Measurements from ENCODE around the gene MED28. TPM values are rescaled to one million over a fixed set of nuclear protein-coding genes. Genes with fewer than 3 reads are reported as not detected.
A peak's percentile ranks its signal among the peaks of the same experiment; 100 is the strongest.

The MED28 gene
- total RNA-seq, 1 experiment from 2014 or later, result 106 TPM

DNA sequence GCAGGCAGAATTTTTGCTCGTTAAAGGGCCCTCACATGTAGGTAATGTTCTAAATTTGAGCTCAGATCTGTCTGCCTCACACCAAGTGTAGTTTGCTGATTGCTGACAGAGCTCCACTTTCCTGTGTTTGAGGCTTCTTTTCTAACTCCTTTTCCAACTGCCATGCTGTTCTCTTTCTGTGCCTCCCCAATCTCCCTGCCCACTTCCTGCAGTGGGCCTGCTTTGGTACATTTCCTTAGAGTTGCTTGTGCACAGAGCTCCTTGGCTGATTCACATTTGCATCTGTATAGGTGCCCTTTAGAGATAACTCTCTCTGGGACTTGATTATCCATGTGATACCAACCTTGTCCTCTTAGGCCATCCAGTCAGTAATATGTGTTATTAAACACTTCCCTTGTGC, 4.5 kb downstream of the MED28 start:
- ChIA-PET POLR2A (no interaction called here), CTCF (no interaction called here)
- H3K4me1 Mint-ChIP-seq, result peaks cover 20% of the 10 kb centered on the region
- H3K27ac Mint-ChIP-seq, result peak overlapping the region; percentile 61
- no peaks in the 10 kb centered on the region for H3K9me3 Mint-ChIP-seq
- H3K4me3 Mint-ChIP-seq, result no peak overlapping the region
- DNase-seq (ENCODE audit: low spot score) (no peak), ATAC-seq (no peak)
- peaks cover 56% of the 10 kb centered on the region for H3K36me3 Mint-ChIP-seq
- TF ChIP-seq MXD4 (CRISPR knock-in tag; IDR thresholded peaks at IDR 0.05; ENCODE audit: borderline replicate concordance) (no peak), EMX1 (CRISPR knock-in tag; IDR thresholded peaks at IDR 0.05) (no peak)
- H3K27me3 Mint-ChIP-seq (ENCODE audit: low read depth), result no peaks in the 10 kb centered on the region

DNA sequence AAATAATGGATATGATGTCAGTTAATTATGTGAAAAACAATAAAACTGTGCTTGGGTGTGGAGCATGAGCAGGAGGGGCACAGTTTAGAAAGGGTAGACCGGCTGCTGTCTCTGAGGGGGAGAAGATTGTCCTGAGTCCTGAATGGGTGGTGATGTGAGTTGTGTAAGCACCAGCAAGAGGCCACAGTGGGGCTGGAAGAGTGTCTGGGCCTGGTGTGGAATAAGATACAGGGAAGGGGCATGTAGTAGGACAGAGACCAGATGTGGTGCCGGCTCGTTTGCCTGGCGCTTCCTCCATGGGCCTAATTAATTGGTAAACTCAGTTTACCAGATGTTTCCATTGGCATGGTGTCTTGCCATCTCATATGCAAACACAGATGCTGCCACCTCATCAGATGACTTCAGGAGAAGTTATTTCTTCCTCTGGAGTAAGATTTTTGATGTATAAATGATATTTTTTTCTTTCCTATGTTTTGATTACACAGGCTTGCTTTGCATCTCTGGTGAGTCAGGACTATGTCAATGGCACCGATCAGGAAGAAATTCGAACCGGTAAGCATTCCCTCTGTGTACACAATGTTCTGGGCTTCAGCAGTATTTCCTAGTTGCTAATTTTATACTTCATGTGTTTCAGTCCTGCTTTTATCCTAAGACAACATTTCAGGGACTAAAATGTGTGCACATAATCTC, 5.1 kb downstream of the MED28 start:
- CTCF ChIA-PET, result no interaction called here
- POLR2A ChIA-PET, result interaction anchor here (0.6 kb wide), 1 partner anchor 122 kb away, joined by 3 read pairs; no protein-coding TSS in a partner anchor
- no peaks in the 10 kb centered on the region for H3K27me3 Mint-ChIP-seq (ENCODE audit: low read depth)
- H3K4me1 Mint-ChIP-seq, result peaks cover 20% of the 10 kb centered on the region
- H3K36me3 Mint-ChIP-seq, result peaks cover 63% of the 10 kb centered on the region
- TF ChIP-seq TEAD1 (CRISPR knock-in tag; IDR thresholded peaks at IDR 0.05), result no peak
- TF ChIP-seq, protein P1, sequence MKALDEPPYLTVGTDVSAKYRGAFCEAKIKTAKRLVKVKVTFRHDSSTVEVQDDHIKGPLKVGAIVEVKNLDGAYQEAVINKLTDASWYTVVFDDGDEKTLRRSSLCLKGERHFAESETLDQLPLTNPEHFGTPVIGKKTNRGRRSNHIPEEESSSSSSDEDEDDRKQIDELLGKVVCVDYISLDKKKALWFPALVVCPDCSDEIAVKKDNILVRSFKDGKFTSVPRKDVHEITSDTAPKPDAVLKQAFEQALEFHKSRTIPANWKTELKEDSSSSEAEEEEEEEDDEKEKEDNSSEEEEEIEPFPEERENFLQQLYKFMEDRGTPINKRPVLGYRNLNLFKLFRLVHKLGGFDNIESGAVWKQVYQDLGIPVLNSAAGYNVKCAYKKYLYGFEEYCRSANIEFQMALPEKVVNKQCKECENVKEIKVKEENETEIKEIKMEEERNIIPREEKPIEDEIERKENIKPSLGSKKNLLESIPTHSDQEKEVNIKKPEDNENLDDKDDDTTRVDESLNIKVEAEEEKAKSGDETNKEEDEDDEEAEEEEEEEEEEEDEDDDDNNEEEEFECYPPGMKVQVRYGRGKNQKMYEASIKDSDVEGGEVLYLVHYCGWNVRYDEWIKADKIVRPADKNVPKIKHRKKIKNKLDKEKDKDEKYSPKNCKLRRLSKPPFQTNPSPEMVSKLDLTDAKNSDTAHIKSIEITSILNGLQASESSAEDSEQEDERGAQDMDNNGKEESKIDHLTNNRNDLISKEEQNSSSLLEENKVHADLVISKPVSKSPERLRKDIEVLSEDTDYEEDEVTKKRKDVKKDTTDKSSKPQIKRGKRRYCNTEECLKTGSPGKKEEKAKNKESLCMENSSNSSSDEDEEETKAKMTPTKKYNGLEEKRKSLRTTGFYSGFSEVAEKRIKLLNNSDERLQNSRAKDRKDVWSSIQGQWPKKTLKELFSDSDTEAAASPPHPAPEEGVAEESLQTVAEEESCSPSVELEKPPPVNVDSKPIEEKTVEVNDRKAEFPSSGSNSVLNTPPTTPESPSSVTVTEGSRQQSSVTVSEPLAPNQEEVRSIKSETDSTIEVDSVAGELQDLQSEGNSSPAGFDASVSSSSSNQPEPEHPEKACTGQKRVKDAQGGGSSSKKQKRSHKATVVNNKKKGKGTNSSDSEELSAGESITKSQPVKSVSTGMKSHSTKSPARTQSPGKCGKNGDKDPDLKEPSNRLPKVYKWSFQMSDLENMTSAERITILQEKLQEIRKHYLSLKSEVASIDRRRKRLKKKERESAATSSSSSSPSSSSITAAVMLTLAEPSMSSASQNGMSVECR (CRISPR knock-in tag; IDR thresholded peaks at IDR 0.05; ENCODE audit: borderline replicate concordance), result no peak
- TF ChIP-seq NFE2L1 (CRISPR knock-in tag; IDR thresholded peaks at IDR 0.05), result no peak
- TF ChIP-seq, protein P2, sequence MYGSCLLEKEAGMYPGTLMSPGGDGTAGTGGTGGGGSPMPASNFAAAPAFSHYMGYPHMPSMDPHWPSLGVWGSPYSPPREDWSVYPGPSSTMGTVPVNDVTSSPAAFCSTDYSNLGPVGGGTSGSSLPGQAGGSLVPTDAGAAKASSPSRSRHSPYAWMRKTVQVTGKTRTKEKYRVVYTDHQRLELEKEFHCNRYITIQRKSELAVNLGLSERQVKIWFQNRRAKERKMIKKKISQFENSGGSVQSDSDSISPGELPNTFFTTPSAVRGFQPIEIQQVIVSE (CRISPR knock-in tag; IDR thresholded peaks at IDR 0.05; ENCODE audit: borderline replicate concordance), result no peak
- TF ChIP-seq ETV6 (CRISPR knock-in tag; IDR thresholded peaks at IDR 0.05), result no peak
- no peak for TF ChIP-seq CBFB (CRISPR knock-in tag; IDR thresholded peaks at IDR 0.05; ENCODE audit: low read depth)
- no peak for DNase-seq (ENCODE audit: low spot score)
- peak overlapping the region; percentile 61; the same call in 1 of the 2 replicates for H3K27ac Mint-ChIP-seq
- no peak overlapping the region for H3K4me3 Mint-ChIP-seq
- ATAC-seq, result no peak
- no peaks in the 10 kb centered on the region for H3K9me3 Mint-ChIP-seq

DNA sequence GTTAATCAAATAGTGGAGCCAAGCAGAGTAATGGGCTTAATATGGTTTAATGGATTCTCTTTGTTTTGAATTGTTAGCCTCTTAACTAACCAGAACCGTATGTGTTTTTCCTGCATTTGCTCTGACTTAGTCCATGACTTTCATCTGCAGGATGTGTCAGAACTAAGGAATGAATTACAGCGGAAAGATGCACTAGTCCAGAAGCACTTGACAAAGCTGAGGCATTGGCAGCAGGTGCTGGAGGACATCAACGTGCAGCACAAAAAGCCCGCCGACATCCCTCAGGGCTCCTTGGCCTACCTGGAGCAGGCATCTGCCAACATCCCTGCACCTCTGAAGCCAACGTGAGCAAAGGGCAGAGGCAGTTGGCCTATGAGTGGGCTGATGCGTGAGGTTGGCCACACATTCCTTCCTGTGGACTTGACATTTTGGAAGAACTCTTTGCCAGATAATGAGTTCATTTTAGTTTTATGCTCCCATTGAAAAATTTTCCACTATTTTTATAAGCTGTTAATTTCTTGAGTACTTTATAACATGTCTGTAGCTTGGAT, 9.1 kb downstream of the MED28 start:
- CTCF ChIA-PET, result no interaction called here
- Mint-ChIP-seq H3K9me3 (no peaks in the 10 kb centered on the region), H3K27me3 (ENCODE audit: low read depth) (no peaks in the 10 kb centered on the region), H3K27ac (no peak overlapping the region), H3K4me3 (no peak overlapping the region), H3K36me3 (peaks cover 87% of the 10 kb centered on the region), H3K4me1 (peaks cover 4% of the 10 kb centered on the region)
- no peak for DNase-seq (ENCODE audit: low spot score)
- no peak for ATAC-seq
- POLR2A ChIA-PET, result no interaction called here
- TF ChIP-seq, protein P3, sequence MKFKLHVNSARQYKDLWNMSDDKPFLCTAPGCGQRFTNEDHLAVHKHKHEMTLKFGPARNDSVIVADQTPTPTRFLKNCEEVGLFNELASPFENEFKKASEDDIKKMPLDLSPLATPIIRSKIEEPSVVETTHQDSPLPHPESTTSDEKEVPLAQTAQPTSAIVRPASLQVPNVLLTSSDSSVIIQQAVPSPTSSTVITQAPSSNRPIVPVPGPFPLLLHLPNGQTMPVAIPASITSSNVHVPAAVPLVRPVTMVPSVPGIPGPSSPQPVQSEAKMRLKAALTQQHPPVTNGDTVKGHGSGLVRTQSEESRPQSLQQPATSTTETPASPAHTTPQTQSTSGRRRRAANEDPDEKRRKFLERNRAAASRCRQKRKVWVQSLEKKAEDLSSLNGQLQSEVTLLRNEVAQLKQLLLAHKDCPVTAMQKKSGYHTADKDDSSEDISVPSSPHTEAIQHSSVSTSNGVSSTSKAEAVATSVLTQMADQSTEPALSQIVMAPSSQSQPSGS (CRISPR knock-in tag; IDR thresholded peaks at IDR 0.05; ENCODE audit: borderline replicate concordance, low read depth), result no peak
- TF ChIP-seq ZBTB21 (CRISPR knock-in tag; IDR thresholded peaks at IDR 0.05; ENCODE audit: borderline replicate concordance) (no peak), CREB1 (CRISPR knock-in tag; IDR thresholded peaks at IDR 0.05) (no peak)
- TF ChIP-seq, protein P4, sequence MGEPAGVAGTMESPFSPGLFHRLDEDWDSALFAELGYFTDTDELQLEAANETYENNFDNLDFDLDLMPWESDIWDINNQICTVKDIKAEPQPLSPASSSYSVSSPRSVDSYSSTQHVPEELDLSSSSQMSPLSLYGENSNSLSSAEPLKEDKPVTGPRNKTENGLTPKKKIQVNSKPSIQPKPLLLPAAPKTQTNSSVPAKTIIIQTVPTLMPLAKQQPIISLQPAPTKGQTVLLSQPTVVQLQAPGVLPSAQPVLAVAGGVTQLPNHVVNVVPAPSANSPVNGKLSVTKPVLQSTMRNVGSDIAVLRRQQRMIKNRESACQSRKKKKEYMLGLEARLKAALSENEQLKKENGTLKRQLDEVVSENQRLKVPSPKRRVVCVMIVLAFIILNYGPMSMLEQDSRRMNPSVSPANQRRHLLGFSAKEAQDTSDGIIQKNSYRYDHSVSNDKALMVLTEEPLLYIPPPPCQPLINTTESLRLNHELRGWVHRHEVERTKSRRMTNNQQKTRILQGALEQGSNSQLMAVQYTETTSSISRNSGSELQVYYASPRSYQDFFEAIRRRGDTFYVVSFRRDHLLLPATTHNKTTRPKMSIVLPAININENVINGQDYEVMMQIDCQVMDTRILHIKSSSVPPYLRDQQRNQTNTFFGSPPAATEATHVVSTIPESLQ (CRISPR knock-in tag; IDR thresholded peaks at IDR 0.05), result no peak
- TF ChIP-seq, protein P5, sequence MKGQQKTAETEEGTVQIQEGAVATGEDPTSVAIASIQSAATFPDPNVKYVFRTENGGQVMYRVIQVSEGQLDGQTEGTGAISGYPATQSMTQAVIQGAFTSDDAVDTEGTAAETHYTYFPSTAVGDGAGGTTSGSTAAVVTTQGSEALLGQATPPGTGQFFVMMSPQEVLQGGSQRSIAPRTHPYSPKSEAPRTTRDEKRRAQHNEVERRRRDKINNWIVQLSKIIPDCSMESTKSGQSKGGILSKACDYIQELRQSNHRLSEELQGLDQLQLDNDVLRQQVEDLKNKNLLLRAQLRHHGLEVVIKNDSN (CRISPR knock-in tag; IDR thresholded peaks at IDR 0.05), result no peak
- TF ChIP-seq, protein P6, sequence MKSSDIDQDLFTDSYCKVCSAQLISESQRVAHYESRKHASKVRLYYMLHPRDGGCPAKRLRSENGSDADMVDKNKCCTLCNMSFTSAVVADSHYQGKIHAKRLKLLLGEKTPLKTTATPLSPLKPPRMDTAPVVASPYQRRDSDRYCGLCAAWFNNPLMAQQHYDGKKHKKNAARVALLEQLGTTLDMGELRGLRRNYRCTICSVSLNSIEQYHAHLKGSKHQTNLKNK (CRISPR knock-in tag; IDR thresholded peaks at IDR 0.05), result no peak
- TF ChIP-seq, protein P7, sequence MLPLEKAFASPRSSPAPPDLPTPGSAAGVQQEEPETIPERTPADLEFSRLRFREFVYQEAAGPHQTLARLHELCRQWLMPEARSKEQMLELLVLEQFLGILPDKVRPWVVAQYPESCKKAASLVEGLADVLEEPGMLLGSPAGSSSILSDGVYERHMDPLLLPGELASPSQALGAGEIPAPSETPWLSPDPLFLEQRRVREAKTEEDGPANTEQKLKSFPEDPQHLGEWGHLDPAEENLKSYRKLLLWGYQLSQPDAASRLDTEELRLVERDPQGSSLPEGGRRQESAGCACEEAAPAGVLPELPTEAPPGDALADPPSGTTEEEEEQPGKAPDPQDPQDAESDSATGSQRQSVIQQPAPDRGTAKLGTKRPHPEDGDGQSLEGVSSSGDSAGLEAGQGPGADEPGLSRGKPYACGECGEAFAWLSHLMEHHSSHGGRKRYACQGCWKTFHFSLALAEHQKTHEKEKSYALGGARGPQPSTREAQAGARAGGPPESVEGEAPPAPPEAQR (CRISPR knock-in tag; IDR thresholded peaks at IDR 0.05), result no peak
